ENCODE measurements around the gene RGS19.

Gene RGS19

DNA sequence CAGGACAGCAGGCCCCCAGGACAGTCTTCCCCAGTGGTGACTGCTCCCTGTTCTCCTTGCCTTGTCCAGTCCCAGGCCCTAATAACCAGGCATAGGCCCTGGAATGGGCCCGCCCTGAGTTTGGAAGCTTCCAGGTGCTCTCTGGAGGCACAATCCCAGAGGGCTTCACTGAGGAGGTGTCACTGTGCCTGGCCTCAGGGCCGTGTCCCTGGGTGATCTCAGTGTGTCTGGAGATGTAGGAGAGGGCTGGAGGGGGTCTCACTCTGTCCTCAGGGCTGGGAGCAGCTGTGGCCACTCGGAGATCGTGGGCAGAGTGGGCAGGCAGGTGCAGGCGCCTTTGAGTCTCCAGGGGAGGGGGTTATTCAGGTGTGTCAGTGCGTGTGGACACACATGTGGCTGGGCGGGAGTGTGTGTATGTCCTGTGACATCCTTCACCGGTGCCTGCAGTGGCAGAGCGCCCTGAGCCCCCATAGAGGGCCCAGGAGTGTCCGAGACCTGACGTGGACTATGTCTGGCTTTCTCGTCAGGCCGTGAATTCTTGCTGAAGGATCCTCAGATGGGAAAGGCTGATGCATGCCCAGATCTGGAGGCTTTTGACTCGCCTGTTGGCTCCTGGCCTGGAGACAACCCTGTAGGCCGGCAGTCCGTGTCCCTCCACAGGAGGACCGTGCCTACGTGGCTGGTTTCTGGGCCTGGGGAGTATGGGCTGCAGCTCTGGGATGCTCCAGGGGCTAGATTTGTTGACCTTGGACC, 33.5 kb upstream of the RGS19 start:
- no peak for DNase-seq
- no peaks in the 10 kb centered on the region for H3K9me3 Mint-ChIP-seq
- no peaks in the 10 kb centered on the region for H3K36me3 Mint-ChIP-seq
- no peak for ATAC-seq (replicated peaks)
- peaks cover 35 to 48% of the 10 kb centered on the region in 2 donors for H3K4me1 Mint-ChIP-seq
- peak overlapping the region; percentile 62 for H3K27ac Mint-ChIP-seq
- no peaks in the 10 kb centered on the region for H3K27me3 Mint-ChIP-seq
- H3K4me3 Mint-ChIP-seq, result no peak overlapping the region

DNA sequence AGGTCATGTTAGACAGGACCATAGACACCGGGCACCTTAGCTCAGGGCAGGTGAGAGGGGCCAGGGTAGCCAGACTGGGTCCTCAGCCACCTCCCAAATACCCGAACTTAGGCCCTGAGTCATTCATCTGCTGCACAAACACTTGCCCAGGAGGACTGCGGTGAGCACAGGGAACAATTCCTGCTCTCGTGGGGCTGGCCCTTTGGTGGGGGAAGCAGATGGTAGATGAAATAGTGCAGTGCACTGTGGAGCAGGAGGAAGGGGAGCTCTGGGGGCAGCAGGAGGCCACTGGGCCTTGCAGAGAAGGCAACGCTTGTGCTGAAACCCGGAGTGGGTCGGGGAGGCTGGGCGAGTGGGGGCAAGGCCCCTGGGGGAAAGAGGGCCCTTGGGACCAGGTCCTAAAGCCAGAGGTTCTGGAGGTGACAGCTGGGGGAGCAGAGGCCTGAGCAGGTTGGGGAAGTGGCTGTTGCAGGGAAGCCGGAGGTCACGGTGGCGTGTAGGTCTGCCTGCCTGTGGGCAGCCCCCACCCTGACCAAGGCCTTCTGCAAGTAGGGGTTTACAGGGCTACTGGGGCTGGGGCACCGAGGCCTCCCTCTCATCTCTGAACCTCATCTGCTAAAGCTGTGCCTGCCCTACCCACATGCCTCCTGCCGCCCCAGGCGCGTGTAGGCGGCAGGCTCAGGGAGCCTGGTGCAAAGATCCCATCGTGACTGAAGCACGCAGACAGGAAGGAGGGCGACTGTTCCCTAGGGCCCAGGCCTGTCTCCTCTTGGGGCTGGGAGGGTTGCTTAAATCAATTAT, 32.7 kb upstream of the RGS19 start:
- Mint-ChIP-seq H3K9me3 (no peaks in the 10 kb centered on the region), H3K4me1 (peaks cover 41 to 56% of the 10 kb centered on the region in 2 donors), H3K27ac (peak overlapping the region; percentile 62), H3K4me3 (peak overlapping the region in 1 of 2 donors; percentile 34), H3K27me3 (no peaks in the 10 kb centered on the region), H3K36me3 (no peaks in the 10 kb centered on the region)
- ATAC-seq (replicated peaks), result peak; percentile 51 to 55
- no peak for DNase-seq

DNA sequence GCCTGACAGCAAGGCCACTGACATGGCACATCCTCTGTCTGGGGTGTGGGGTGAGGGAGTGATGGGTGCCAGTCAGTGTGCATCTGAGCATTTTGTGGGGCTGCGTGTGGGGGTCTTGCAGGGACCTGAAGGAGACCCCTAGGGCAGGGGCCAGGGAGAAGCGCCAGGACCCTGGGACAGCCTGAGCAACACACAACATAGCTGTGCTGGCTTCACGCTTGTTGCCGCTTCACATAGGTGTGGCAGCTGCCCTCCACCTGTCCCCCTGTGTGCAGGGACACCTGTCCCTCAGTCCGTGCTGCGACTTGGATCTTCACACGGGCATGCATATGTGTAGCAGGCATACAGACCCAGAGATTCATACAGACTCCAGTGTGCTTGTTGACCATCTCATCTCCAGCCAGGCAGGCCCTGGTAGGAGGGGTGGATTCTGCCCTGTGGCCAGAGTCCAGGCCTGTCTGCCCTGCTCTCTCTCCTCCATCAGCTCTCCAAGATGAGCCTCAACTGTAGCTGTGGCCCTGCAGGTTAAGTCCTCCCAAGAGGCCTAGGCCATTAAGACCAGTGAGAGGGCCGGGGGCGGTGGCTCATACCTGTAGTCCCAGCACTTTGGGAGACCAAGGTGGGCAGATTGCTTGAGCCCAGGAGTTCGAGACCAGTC, 31.2 kb upstream of the RGS19 start:
- no peak overlapping the region for H3K27ac Mint-ChIP-seq
- DNase-seq (peak; percentile 0), ATAC-seq (replicated peaks) (no peak)
- H3K4me1 Mint-ChIP-seq, result peaks cover 44 to 62% of the 10 kb centered on the region in 2 donors
- H3K9me3 Mint-ChIP-seq, result no peaks in the 10 kb centered on the region
- H3K36me3 Mint-ChIP-seq, result no peaks in the 10 kb centered on the region
- H3K27me3 Mint-ChIP-seq, result no peaks in the 10 kb centered on the region
- peak overlapping the region in 1 of 2 donors; percentile 4 for H3K4me3 Mint-ChIP-seq

DNA sequence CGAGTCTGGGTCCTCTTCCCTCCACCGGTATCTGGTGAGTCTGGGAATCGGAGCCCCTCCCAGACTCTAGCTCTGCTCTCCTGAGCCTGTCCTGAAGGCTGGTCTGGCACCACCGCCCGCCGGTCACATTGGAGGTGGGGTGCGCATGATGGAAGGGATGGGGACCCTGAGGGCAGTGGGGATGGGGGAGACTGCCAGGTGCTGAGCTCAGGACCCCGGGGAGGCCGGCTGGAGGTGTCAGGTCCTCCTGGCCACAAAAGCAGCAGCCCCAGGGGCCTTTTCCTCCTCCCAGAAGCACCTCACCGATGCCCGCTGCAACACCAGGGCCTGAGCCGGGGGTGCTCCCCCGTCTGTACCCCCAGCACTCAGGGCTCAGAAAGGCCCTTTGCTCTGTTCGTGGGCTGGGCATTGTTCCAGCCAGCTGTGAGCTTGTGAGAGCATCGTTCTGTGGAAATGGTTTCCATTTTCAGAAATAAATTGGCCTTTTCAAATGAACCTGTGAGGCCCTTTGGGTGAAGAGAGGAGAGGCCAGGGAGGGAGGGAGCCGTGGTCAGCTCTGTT, 30.6 kb upstream of the RGS19 start:
- H3K4me1 Mint-ChIP-seq, result peaks cover 44 to 62% of the 10 kb centered on the region in 2 donors
- no peak for ATAC-seq (replicated peaks)
- no peaks in the 10 kb centered on the region for H3K27me3 Mint-ChIP-seq
- H3K9me3 Mint-ChIP-seq, result no peaks in the 10 kb centered on the region
- H3K4me3 Mint-ChIP-seq, result peak overlapping the region in 1 of 2 donors; percentile 4
- no peaks in the 10 kb centered on the region for H3K36me3 Mint-ChIP-seq
- H3K27ac Mint-ChIP-seq, result no peak overlapping the region
- peak; percentile 0 for DNase-seq

DNA sequence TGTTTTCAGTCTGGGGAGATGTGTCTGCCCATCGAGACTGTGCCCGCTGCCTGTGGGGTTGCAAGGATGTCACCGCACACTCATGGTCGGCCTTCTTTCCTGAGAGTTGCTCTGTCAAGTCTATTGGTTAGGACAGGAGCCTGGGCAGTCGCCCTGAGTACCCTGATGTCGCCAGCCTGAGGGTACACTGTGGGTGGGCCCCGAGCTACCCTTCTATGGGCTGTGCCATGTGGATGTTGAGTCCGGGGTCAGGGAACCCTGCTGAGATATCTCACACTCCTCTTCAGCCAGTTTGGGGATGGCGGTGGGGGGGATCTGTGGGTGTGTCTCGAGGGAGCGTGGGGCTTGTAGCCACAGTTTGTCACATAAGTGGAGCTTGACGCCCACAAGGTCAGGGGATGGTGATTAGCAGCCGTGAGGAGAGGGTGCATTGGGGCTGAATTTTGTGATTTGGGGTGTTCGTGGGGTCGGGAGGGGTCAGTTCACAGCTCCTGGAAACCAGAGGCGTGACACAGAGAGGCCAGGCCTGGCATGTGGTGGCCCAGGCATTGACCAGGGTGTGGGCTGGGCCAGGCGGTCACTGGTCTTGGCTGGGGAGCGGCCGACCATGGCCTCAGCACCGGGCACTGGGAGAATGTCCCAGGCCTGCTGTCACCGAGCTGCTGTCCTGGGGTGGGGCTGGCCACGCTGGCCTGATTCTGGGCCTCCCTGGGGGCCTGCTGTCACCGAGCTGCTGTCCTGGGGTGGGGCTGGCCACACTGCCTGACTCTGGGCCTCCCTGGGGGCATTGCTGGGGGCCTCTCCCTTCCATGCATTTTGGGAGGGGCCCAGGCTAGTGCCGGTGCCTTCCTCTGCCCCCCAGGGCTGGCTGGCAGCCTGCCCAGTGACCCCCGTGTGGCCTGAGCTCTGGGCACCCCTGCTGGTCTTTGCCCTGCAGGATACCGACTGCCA, 29.7 kb upstream of the RGS19 start:
- Mint-ChIP-seq H3K36me3 (no peaks in the 10 kb centered on the region), H3K27ac (peak overlapping the region; percentile 74), H3K9me3 (no peaks in the 10 kb centered on the region), H3K4me3 (no peak overlapping the region), H3K4me1 (peaks cover 44 to 62% of the 10 kb centered on the region in 2 donors), H3K27me3 (peaks cover 0 to 5% of the 10 kb centered on the region in 2 donors)
- peak; percentile 2 for DNase-seq
- no peak for ATAC-seq (replicated peaks)

DNA sequence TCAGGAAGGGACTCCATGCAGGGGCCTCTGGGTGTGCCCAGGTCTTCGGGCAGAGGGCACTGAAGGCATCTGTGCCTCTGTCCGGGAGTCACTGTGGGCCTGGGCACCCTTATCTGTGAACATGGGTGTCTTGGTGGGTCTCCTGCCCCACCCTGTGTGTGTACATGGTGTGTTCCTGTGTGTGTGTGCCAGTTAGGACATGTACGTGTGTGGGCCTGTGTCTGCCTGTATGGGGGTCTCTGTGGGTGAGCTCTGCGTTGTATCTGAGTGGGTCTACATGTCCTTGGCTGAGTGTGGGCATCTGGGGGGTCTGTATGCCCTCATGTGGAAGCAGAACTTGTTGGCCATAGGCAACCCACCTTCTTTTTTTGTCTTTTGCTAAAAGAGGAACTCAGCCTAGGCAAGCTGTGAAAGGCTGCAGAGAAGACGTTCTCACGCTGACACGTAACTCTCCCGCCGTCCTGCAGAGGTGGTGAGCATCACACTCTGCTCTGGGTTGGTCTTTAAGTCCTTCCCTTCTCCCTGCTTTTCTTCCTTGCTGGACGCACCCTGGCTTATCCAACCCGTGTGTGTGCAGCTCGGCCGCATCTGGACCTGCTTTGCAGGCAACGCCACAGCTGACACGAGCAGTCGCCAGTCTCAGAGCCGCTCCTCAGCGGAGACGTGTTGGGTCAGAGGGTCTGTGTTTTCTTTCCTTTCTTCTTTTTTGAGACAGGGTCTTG, 28.6 kb upstream of the RGS19 start:
- H3K4me1 Mint-ChIP-seq, result peaks cover 44 to 55% of the 10 kb centered on the region in 2 donors
- peak overlapping the region; percentile 58 to 66 for H3K4me3 Mint-ChIP-seq
- peaks cover 6 to 13% of the 10 kb centered on the region in 2 donors for H3K27me3 Mint-ChIP-seq
- DNase-seq, result peak; percentile 13
- no peaks in the 10 kb centered on the region for H3K36me3 Mint-ChIP-seq
- peak overlapping the region; percentile 95 for H3K27ac Mint-ChIP-seq
- peak; percentile 80 for ATAC-seq (replicated peaks)
- H3K9me3 Mint-ChIP-seq, result no peaks in the 10 kb centered on the region

DNA sequence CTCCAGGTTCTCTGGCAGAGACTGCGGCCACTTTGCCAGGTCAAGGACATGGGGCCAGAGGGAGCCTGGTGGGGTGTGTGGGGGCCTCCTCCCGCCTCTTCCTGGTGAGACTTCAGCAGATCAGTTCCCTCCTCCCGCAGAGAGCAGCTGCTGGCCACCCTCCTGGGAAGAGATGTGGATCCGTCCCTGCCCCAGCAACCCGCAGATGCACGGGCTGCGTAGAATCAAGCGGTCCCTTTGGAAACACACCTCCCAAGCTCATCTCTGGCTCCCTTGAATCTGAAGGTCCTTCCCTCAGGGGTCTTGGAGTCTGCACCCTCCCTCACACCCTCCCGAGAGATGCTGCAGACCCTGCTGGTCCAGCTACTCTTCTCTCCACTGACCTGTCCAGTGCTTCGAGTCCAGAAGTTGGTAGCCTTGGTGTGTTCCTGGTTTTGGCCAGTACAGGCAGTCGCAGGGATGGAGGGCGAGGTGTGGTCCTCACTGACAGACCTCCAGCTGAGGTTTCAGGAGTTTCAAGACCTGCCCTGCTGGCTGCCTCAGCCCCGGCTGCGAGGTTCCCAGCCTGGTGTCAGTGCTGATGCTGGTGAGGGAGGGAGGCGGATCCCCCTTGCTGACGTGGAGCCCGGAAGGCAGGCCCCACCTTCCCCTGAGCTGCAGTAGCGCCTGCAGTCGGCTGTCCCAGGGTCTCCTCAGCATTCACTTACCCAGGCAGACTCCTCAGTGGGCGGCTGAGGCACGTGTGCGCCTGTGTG, 27.8 kb upstream of the RGS19 start, which contains the start of gene NPBWR2:
TSS of gene NPBWR2 (minus strand) at position 585 of the 755 bp plus-strand sequence. CDS start 734 bp downstream, outside the sequence.
- Mint-ChIP-seq H3K4me1 (peaks cover 39 to 53% of the 10 kb centered on the region in 2 donors), H3K36me3 (no peaks in the 10 kb centered on the region), H3K9me3 (no peaks in the 10 kb centered on the region), H3K27ac (peak within 1 kb of the TSS; percentile 95), H3K4me3 (peak within 1 kb of the TSS; percentile 58 to 66), H3K27me3 (peaks cover 10 to 20% of the 10 kb centered on the region in 2 donors)
- ATAC-seq (replicated peaks) (peak; percentile 60 to 62), DNase-seq (no peak)

DNA sequence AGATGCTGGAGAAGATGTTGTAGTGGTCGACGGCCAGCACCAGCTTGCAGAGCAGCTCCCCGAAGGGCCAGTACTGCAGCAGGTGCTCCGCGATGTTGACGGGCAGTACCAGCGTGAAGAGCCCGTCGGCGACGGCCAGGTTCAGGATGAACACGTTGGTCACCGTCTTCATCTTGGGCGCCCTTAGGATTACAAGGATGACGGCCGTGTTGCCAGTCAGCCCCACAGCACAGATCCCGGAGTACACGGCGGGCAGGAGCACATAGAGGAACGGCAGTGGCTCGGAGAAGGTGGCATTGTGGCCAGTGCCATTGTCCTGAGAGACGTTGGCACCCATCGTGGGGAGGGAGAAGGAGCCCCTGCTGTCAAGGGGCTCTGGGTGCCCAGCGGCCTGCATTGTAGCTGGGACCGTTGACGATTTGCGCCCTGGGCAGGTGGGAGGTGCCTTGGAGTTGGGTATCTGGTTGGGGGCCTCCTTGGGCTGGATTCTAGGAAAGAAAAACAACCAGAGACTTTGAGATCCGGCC, 27.2 kb upstream of the RGS19 start:
- Mint-ChIP-seq H3K27me3 (peaks cover 12 to 24% of the 10 kb centered on the region in 2 donors), H3K27ac (no peak overlapping the region), H3K9me3 (no peaks in the 10 kb centered on the region), H3K36me3 (no peaks in the 10 kb centered on the region), H3K4me1 (peaks cover 34 to 53% of the 10 kb centered on the region in 2 donors), H3K4me3 (no peak overlapping the region)
- ATAC-seq (replicated peaks) (no peak), DNase-seq (no peak)

DNA sequence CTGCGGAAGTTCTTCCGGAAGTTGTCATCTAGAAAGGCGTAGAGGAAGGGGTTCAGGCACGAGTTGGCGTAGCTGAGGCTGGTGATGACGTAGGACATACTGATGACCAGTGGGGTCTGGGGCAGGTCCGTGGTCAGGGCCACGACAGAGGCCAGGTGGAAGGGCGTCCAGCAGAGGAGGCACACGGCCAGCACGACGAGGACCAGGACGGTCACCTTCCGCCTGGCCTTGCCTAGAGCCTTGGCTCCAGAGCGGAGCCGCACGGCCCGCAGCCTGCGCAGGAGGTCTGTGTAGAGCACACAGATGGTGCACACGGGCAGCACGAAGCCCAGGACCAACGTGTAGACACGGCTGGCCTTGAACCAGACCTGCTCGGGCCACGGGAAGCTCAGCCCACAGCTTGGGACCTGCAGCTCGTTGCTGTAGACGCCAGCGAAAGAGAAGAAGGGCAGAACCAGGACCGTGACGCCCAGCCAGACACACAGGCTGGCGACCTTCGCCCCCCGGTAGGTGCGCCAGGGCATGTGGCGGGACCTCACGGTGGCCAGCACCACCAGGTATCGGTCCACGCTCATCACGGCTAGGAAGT, 26.6 kb upstream of the RGS19 start:
- H3K9me3 Mint-ChIP-seq, result no peaks in the 10 kb centered on the region
- DNase-seq (no peak), ATAC-seq (replicated peaks) (no peak)
- H3K4me1 Mint-ChIP-seq, result peaks cover 40 to 59% of the 10 kb centered on the region in 2 donors
- H3K27ac Mint-ChIP-seq, result peak overlapping the region; percentile 17
- H3K36me3 Mint-ChIP-seq, result no peaks in the 10 kb centered on the region
- H3K4me3 Mint-ChIP-seq, result no peak overlapping the region
- peaks cover 17 to 30% of the 10 kb centered on the region in 2 donors for H3K27me3 Mint-ChIP-seq

DNA sequence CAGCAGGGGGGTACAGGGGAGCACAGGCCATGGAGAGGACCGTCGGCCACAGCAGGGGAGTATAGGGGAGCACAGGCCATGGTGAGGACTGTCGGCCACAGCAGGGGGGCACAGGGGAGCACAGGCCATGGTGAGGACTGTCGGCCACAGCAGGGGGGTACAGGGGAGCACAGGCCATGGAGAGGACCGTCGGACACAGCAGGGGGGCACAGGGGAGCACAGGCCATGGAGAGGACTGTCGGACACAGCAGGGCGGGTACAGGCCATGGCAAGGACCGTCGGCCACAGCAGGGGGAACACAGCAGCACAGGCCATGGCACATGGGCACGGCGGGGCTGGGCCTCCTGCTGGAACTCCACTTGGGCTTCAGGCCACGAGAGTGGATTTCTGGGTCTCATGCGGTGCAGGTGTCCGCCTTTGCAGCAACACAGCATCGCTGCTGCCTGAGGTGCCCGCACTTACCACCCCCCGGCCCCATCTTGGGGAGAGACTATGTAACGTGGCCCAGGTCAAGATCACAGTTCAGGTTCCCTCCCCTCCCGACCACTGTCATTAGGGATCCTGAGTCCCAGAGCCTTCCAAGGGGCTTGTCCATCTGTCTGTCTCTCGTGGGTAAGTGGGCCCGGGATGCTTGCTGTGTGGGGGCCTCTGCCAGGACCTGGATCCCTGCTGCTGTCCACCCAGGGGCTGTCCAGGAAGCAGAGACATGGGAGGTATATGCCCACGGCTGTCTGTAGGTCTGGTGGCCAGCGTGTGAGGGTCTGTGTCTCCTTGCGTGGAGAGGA, 25.5 kb upstream of the RGS19 start:
- ATAC-seq (replicated peaks) (no peak), DNase-seq (no peak)
- no peak overlapping the region for H3K4me3 Mint-ChIP-seq
- H3K9me3 Mint-ChIP-seq, result no peaks in the 10 kb centered on the region
- H3K27me3 Mint-ChIP-seq, result peaks cover 17 to 32% of the 10 kb centered on the region in 2 donors
- peaks cover 35 to 62% of the 10 kb centered on the region in 2 donors for H3K4me1 Mint-ChIP-seq
- H3K36me3 Mint-ChIP-seq, result no peaks in the 10 kb centered on the region
- no peak overlapping the region for H3K27ac Mint-ChIP-seq
